HL-60 (cell line): ENCODE measurements around the gene RGS6.

Source experiments
- DNase-seq, 2 experiments: peaks; one replicate each; pipeline ENCODE4 v3.0.0-alpha.2; 2010 to 2020; ENCODE audit warnings: low read depth in 1 of 2, low spot score in 1 of 2
- H3K27ac ChIP-seq: fragments of 250-450 bp; sonication (Bioruptor Pico); replicated peaks from 2 replicates; pipeline ENCODE4 v1.5.1; 2020; ENCODE audit warnings: mild to moderate bottlenecking, moderate library complexity
- H3K27me3 ChIP-seq: fragments of 250-450 bp; sonication (Bioruptor Pico); 2 replicates; pipeline ENCODE4 v1.5.1; 2021; ENCODE audit warnings: mild to moderate bottlenecking, moderate library complexity; ENCODE audit not compliant: insufficient read depth, poor library complexity, severe bottlenecking
- H3K4me3 ChIP-seq: replicated peaks from 2 replicates; pipeline ENCODE4 v1.5.1; 2011; ENCODE audit warnings: mild to moderate bottlenecking, control low read depth, low read length; ENCODE audit not compliant: insufficient read depth
- GABPA ChIP-seq: IDR thresholded peaks from 2 replicates; pipeline ENCODE4 v1.6.1; 2012; ENCODE audit warnings: low read depth
- POLR2AphosphoS5 ChIP-seq: IDR thresholded peaks from 2 replicates; pipeline ENCODE4 v1.6.1; 2012; ENCODE audit warnings: low read depth
- SPI1 ChIP-seq: IDR thresholded peaks from 2 replicates; pipeline ENCODE4 v1.6.1; 2012; ENCODE audit warnings: low read depth, mild to moderate bottlenecking, borderline replicate concordance
- TF ChIP-seq, protein P1 (sequence below): IDR thresholded peaks from 2 replicates; pipeline ENCODE4 v1.6.1; 2012; ENCODE audit warnings: low read depth; ENCODE audit not compliant: insufficient replicate concordance
- TF ChIP-seq, protein P2 (sequence below): IDR thresholded peaks from one replicate; pipeline ENCODE4 v1.5.1; 2011; ENCODE audit warnings: low read length, control low read depth, inconsistent platforms; ENCODE audit not compliant: insufficient read depth

RGS6 gene

DNA sequence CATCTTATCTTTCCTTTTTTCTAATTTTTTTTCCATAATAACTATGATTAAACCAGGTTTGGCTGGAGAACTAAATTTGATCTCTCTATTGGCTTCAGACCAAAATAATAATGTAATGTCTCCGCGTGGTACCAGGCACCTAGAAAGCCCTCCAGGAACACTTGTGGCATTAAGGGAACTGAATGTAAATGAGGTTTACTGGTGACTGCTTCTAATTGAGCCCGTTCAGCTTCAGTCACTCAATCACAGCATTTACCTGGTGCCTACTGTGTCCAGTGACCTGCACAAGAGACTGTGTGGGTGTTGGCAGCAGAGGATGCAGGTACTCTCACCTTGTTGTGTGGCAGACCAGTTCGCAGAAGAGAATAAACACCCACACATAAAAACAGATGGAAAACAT, 659.2 kb downstream of the RGS6 start:
- no peak for DNase-seq
- Histone ChIP-seq H3K27ac (no peak overlapping the region), H3K27me3 (no peaks in the 10 kb centered on the region), H3K4me3 (no peak overlapping the region)
- TF ChIP-seq, protein P1, sequence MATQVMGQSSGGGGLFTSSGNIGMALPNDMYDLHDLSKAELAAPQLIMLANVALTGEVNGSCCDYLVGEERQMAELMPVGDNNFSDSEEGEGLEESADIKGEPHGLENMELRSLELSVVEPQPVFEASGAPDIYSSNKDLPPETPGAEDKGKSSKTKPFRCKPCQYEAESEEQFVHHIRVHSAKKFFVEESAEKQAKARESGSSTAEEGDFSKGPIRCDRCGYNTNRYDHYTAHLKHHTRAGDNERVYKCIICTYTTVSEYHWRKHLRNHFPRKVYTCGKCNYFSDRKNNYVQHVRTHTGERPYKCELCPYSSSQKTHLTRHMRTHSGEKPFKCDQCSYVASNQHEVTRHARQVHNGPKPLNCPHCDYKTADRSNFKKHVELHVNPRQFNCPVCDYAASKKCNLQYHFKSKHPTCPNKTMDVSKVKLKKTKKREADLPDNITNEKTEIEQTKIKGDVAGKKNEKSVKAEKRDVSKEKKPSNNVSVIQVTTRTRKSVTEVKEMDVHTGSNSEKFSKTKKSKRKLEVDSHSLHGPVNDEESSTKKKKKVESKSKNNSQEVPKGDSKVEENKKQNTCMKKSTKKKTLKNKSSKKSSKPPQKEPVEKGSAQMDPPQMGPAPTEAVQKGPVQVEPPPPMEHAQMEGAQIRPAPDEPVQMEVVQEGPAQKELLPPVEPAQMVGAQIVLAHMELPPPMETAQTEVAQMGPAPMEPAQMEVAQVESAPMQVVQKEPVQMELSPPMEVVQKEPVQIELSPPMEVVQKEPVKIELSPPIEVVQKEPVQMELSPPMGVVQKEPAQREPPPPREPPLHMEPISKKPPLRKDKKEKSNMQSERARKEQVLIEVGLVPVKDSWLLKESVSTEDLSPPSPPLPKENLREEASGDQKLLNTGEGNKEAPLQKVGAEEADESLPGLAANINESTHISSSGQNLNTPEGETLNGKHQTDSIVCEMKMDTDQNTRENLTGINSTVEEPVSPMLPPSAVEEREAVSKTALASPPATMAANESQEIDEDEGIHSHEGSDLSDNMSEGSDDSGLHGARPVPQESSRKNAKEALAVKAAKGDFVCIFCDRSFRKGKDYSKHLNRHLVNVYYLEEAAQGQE, result no peak

DNA sequence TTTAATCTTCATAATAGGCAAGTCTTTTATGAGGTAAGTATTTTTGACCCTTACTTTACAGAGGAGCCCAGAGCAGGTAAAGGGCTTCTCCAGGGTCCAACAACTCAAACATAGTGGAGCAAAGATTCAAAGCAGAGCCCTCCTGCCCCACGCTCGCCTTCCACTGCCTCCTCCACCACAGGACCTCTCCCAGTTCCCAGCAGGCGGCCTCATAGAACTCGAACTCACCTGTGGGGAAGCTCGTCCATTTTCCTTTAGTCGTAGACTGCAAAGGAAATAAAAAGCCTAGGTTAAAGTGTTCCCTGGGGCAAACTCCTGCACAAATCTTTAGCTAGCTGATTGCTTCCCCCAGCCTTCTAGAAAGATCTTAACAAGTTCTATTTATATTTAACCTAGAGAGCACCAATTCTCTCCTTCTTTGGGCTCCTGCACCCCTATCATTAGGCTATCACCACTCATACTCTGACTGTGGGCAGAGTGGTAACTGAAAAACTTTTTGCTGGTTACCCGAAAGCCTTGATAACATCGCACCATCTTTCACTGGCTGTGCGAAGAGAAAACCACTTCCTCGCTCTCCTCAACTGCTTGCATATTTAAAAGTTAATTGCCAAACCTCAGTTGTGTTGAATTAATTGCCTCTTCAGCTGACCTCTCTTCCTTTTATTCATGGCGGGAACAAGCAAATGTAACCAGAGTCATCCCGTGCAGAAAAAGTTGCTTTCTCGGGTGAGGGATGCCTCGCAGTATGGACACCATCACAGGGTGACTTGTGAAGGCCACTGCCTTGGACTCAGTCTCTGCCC, 662.1 kb downstream of the RGS6 start:
- no peak overlapping the region for H3K27ac ChIP-seq
- TF ChIP-seq, protein P2, sequence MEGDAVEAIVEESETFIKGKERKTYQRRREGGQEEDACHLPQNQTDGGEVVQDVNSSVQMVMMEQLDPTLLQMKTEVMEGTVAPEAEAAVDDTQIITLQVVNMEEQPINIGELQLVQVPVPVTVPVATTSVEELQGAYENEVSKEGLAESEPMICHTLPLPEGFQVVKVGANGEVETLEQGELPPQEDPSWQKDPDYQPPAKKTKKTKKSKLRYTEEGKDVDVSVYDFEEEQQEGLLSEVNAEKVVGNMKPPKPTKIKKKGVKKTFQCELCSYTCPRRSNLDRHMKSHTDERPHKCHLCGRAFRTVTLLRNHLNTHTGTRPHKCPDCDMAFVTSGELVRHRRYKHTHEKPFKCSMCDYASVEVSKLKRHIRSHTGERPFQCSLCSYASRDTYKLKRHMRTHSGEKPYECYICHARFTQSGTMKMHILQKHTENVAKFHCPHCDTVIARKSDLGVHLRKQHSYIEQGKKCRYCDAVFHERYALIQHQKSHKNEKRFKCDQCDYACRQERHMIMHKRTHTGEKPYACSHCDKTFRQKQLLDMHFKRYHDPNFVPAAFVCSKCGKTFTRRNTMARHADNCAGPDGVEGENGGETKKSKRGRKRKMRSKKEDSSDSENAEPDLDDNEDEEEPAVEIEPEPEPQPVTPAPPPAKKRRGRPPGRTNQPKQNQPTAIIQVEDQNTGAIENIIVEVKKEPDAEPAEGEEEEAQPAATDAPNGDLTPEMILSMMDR, result no peak
- TF ChIP-seq POLR2AphosphoS5, result no peak
- TF ChIP-seq SPI1, result no peak
- no peak for TF ChIP-seq GABPA
- TF ChIP-seq, protein P1, result no peak
- H3K4me3 ChIP-seq, result no peak overlapping the region
- no peaks in the 10 kb centered on the region for H3K27me3 ChIP-seq
- peak in 1 of 2 experiments; percentile 2 for DNase-seq

DNA sequence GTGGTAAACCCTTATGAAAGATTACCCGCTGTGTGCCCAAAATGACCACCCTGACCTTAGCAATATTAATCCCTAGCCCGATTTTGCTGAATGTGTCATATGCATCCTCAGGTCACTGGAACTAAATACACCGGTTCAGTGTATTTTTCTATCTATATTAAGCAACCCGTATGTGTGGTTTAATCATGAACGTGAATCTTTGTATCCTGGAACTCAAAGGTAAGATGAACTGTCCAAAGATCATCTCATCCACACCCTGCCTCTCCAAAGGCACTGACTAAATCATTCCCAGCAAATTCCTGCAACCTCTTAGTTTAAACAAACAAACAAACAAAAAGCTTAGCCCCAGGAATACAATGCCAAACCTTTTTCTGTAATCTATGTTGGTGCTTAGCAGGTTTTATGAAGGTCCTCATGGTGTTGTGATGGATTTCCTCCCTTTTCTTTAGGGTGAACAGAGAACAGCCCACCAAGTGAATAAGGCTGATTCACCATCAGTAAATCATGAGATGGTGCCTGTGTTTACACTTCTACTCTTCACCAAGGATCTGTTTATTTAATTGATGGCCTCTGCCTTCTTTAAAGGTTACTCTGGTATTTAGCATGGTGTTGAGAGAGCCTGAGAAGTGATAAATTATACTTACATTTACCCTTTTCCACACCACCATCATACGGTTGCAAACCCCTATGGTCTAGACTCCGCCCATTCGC, 663.1 kb downstream of the RGS6 start:
- no peak for DNase-seq
- TF ChIP-seq POLR2AphosphoS5 (no peak), SPI1 (no peak), GABPA (no peak)
- TF ChIP-seq, protein P2, result no peak
- TF ChIP-seq, protein P1, result no peak
- H3K27ac ChIP-seq, result no peak overlapping the region
- no peaks in the 10 kb centered on the region for H3K27me3 ChIP-seq
- H3K4me3 ChIP-seq, result no peak overlapping the region
